GM21717 (cell line): ENCODE data around the gene GRAMD2B.
"Not testable (repeated sequence)": the region's sequence is repeated elsewhere in the genome, so short reads cannot be mapped to it uniquely, and the experiment has no call there.

Experiments
- ATAC-seq: cut with Tn5 transposase; IDR thresholded peaks from one replicate; pipeline ENCODE4 v1.9.1; 2021; ENCODE audit warnings: mild to moderate bottlenecking, moderate library complexity; ENCODE audit not compliant: unreplicated experiment

The GRAMD2B gene

GRCh38 chr5:126446498-126447224, 23.5 kb downstream of the GRAMD2B start:
- no peak for ATAC-seq

GRCh38 chr5:126448720-126449119, 25.5 kb downstream of the GRAMD2B start:
- no peak for ATAC-seq

- peak; percentile 96 for ATAC-seq
Observed at GRCh38 chr5:126449751-126450271, 26.6 kb downstream of the GRAMD2B start.

- ATAC-seq = peak; percentile 71
Observed at GRCh38 chr5:126450346-126450745, 27.1 kb downstream of the GRAMD2B start.

- ATAC-seq = no peak
Observed at GRCh38 chr5:126450907-126451306, 27.7 kb downstream of the GRAMD2B start.

GRCh38 chr5:126452477-126452876, 29.3 kb downstream of the GRAMD2B start:
- no peak for ATAC-seq

GRCh38 chr5:126454081-126454480, 30.9 kb downstream of the GRAMD2B start:
- no peak for ATAC-seq

- ATAC-seq = no peak
Observed at GRCh38 chr5:126454535-126454934, 31.3 kb downstream of the GRAMD2B start.

GRCh38 chr5:126455264-126455663, 32.1 kb downstream of the GRAMD2B start:
- no peak for ATAC-seq

- ATAC-seq = no peak
Observed at GRCh38 chr5:126455728-126456127, 32.5 kb downstream of the GRAMD2B start.

- ATAC-seq = no peak
Observed at GRCh38 chr5:126456217-126456820, 33.1 kb downstream of the GRAMD2B start.

- ATAC-seq = no peak
Observed at GRCh38 chr5:126460459-126460858, 37.2 kb downstream of the GRAMD2B start.

- no peak for ATAC-seq
Observed at GRCh38 chr5:126460977-126461376, 37.8 kb downstream of the GRAMD2B start.

- ATAC-seq = peak; percentile 11
Observed at GRCh38 chr5:126461838-126462237, 38.6 kb downstream of the GRAMD2B start.

GRCh38 chr5:126462239-126463014, 39.2 kb downstream of the GRAMD2B start:
- peak; percentile 71 for ATAC-seq

GRCh38 chr5:126464016-126464415, 40.8 kb downstream of the GRAMD2B start:
- no peak for ATAC-seq

- no peak for ATAC-seq
Observed at GRCh38 chr5:126464959-126465358, 41.8 kb downstream of the GRAMD2B start.

GRCh38 chr5:126468091-126468490, 44.9 kb downstream of the GRAMD2B start:
- no peak for ATAC-seq

- no peak for ATAC-seq
Observed at GRCh38 chr5:126469536-126470316, 46.5 kb downstream of the GRAMD2B start.

- not testable (repeated sequence) for ATAC-seq
Observed at GRCh38 chr5:126470529-126470928, 47.3 kb downstream of the GRAMD2B start.

- no peak for ATAC-seq
Observed at GRCh38 chr5:126471247-126471646, 48.0 kb downstream of the GRAMD2B start.
